ENCODE data around the gene TIMM13.
"Not testable (repeated sequence)": the region's sequence is repeated elsewhere in the genome, so short reads cannot be mapped to it uniquely, and the experiment has no call there.

The TIMM13 gene

GRCh38 chr19:2427429-2428320 is at the start of gene TIMM13:
TIMM13 (minus strand) TSS chr19:2427586; CDS start chr19:2427533, 53 bp downstream.
- TF ChIP-seq CTCF (conservative IDR thresholded peaks at IDR 0.05) = no peak
- peak within 1 kb of the TSS; percentile 95 for H3K27ac ChIP-seq

GRCh38 chr19:2476451-2477140 is 49.2 kb upstream of the TIMM13 start:
- TF ChIP-seq CTCF (conservative IDR thresholded peaks at IDR 0.05) = no peak
- peak overlapping the region; percentile 72; the same call in 1 of the 2 replicates for H3K27ac ChIP-seq

GRCh38 chr19:2475702-2476450 is 48.5 kb upstream of the TIMM13 start, which contains the start of gene GADD45B:
GADD45B (plus strand) TSS chr19:2476127; CDS start chr19:2476359, 232 bp downstream.
- TF ChIP-seq CTCF (conservative IDR thresholded peaks at IDR 0.05) = no peak
- peak within 1 kb of the TSS; percentile 72 for H3K27ac ChIP-seq

GRCh38 chr19:2475018-2475701 is 47.8 kb upstream of the TIMM13 start:
- no peak for TF ChIP-seq CTCF (conservative IDR thresholded peaks at IDR 0.05)
- H3K27ac ChIP-seq = peak overlapping the region; percentile 72

GRCh38 chr19:2474232-2475017 is 47.0 kb upstream of the TIMM13 start:
- peak overlapping the region; percentile 72 for H3K27ac ChIP-seq
- TF ChIP-seq CTCF (conservative IDR thresholded peaks at IDR 0.05) = peak; percentile 97

- H3K27ac ChIP-seq = not testable (repeated sequence)
Measured at GRCh38 chr19:2469915-2470200, 42.5 kb upstream of the TIMM13 start.
